ENCODE measurements around the gene DIAPH1.

The DIAPH1 gene

DNA sequence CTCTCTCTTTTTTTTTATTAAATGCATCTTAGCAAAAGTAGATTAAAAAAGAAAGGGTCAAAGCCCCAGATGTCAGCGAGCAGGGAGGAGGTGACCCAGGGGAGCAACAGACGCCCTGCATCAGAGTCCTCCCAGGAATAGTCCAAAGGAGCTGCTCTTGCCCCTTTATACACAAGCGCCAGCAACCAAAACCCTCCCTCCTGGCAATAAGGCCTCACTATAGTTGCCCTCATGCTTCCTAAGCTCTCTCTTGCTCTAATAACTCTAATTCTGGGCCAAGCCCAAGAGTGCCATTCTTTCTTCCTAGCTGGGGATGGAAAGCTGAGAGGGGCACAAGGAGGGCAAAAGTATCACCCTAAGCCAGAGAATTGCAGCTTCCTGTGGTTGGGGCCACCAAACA lies 103.7 kb downstream of the DIAPH1 start:
- no peak overlapping the region for H3K4me3 ChIP-seq (ENCODE audit: insufficient read depth, low read depth, low read length)
- 79 to 96% methylated on average over 3 of the region's 3 CpGs for WGBS, 2 experiments
- no peaks in the 10 kb centered on the region for H3K27me3 ChIP-seq (ENCODE audit: control insufficient read depth, insufficient read depth, low read length, poor library complexity, severe bottlenecking)
- H3K9me3 ChIP-seq (ENCODE audit: control insufficient read depth, low read length) = no peaks in the 10 kb centered on the region
- H3K27ac ChIP-seq (ENCODE audit: insufficient read depth, low read depth, low read length, poor library complexity, severe bottlenecking) = peak overlapping the region; percentile 98
- peaks cover 36% of the 10 kb centered on the region for H3K4me1 ChIP-seq (ENCODE audit: control insufficient read depth, insufficient read depth, low read length)
- H3K36me3 ChIP-seq (ENCODE audit: control insufficient read depth, insufficient read depth, low read length) = peaks cover 28% of the 10 kb centered on the region

DNA sequence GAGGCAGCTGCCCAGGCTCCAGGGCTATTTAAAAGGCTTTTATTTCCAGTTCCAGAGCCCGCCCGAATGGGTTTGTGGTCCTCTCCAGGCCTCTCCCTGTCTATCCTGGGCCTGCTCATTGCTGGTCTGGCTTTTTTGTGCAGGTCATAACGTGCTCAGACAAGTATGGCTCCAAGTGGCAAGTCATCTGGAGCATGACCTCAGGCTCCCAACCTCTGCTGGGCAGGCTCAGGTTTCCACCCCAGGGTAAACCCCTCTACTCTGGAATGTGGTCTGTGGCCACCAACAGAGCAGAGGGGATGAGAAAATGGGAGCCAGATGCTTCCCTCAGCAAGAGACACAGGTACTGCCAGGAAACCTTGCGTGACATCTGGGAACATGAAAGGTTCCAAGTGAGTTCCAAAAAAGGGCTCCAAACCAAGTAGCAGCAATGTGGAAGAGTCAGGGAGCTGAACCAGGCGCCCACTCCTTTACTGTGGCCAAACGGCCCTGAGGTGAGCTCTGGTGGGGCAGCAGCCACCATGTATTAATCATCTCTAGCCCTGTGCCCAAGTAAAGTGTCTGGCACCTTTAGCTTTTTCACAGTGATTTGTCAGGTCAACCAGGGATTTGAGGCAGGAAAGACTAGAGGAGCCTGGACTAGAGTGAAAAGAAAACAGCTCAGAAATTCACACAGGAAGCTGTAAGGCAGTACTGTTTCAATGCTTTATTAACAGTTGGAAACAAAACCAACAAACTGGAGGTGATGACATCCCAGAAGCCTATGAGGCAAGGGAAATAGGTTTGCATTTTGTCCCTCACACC lies 104.3 kb downstream of the DIAPH1 start:
- peak overlapping the region; percentile 11 for H3K4me3 ChIP-seq (ENCODE audit: insufficient read depth, low read depth, low read length)
- H3K36me3 ChIP-seq (ENCODE audit: control insufficient read depth, insufficient read depth, low read length) = peaks cover 30% of the 10 kb centered on the region
- WGBS, 2 experiments = 37 to 46% methylated on average over 6 of the region's 6 CpGs
- peaks cover 40% of the 10 kb centered on the region for H3K4me1 ChIP-seq (ENCODE audit: control insufficient read depth, insufficient read depth, low read length)
- H3K9me3 ChIP-seq (ENCODE audit: control insufficient read depth, low read length) = no peaks in the 10 kb centered on the region
- H3K27me3 ChIP-seq (ENCODE audit: control insufficient read depth, insufficient read depth, low read length, poor library complexity, severe bottlenecking) = no peaks in the 10 kb centered on the region
- peak overlapping the region; percentile 98 for H3K27ac ChIP-seq (ENCODE audit: insufficient read depth, low read depth, low read length, poor library complexity, severe bottlenecking)

DNA sequence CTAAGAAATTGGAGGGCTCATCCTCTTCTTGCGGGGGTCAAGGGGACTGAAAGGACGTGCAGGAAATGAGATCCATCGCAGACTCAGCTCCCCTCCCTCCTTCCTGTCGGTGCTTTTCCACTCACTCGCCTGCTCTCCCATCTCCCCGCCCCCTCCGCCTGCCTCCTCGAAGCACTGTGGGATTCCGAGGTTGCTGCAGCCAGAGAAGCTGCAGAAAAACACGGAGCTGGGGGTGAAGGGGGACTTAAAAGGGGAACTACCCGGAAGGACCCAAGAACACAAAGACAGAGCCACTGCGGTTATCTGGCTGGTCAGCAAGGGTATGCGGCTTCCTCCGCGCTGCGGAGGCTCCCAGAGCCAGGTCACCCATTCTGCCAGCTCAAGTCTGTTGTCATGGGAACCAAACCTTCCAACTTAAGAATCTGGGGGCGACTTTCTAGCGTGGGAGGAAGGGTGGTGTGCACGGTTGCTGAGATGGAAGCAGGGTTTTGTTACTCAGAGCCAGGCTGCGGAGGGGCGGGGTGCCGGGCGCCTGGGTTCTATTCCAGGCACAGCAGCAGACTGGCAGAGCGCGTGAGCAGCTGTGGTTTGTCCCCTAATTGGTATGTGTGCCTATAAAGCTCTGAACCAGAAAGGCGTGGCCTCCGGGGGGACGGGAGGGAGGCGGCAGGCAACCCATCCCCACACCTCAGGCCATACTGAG lies 105.0 kb downstream of the DIAPH1 start:
- peak overlapping the region; percentile 45 for H3K4me3 ChIP-seq (ENCODE audit: insufficient read depth, low read depth, low read length)
- H3K36me3 ChIP-seq (ENCODE audit: control insufficient read depth, insufficient read depth, low read length) = peaks cover 28% of the 10 kb centered on the region
- H3K4me1 ChIP-seq (ENCODE audit: control insufficient read depth, insufficient read depth, low read length) = peaks cover 46% of the 10 kb centered on the region
- no peaks in the 10 kb centered on the region for H3K9me3 ChIP-seq (ENCODE audit: control insufficient read depth, low read length)
- no peaks in the 10 kb centered on the region for H3K27me3 ChIP-seq (ENCODE audit: control insufficient read depth, insufficient read depth, low read length, poor library complexity, severe bottlenecking)
- WGBS, 2 experiments = 3% methylated on average over 29 of the region's 29 CpGs
- peak overlapping the region; percentile 98 for H3K27ac ChIP-seq (ENCODE audit: insufficient read depth, low read depth, low read length, poor library complexity, severe bottlenecking)

DNA sequence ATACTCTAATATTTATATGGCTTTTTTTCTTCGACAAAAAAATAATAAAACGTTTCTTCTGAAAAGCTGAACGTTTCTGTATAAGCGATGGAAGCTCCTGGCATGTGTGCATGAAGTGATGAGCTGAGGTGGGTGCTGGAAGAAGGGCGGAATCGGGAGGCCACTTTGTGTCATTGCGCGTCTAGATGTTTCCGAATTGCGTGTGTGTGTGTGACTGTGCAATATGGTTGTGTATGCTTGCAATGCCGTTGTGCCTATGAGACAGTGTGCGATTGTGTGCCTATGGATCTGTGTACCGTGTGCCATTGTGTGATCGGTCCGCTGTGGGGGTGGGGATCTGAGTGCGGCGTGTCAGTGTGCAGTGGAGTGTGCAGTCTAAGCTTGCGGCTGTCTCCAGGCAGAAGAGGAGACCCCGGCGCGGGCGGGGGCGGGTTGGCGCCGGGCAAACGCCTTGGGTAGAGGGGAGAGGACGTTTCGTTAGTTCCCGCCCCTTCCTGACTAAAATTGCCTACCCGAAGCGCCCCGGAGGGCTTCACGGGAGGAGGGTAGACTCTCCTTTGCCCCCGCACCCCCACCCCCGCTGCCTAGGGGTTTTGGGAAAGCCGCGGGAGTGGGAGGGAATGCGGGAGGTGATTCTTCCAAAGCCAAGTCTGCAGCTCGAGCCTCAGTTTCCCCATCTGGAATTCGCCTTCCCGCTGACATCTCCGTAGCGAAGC lies 105.7 kb downstream of the DIAPH1 start:
- peaks cover 50% of the 10 kb centered on the region for H3K4me1 ChIP-seq (ENCODE audit: control insufficient read depth, insufficient read depth, low read length)
- no peaks in the 10 kb centered on the region for H3K9me3 ChIP-seq (ENCODE audit: control insufficient read depth, low read length)
- 13 to 14% methylated on average over 42 to 43 of the region's 43 CpGs for WGBS, 2 experiments
- no peaks in the 10 kb centered on the region for H3K27me3 ChIP-seq (ENCODE audit: control insufficient read depth, insufficient read depth, low read length, poor library complexity, severe bottlenecking)
- peaks cover 28% of the 10 kb centered on the region for H3K36me3 ChIP-seq (ENCODE audit: control insufficient read depth, insufficient read depth, low read length)
- H3K4me3 ChIP-seq (ENCODE audit: insufficient read depth, low read depth, low read length) = peak overlapping the region; percentile 45
- H3K27ac ChIP-seq (ENCODE audit: insufficient read depth, low read depth, low read length, poor library complexity, severe bottlenecking) = peak overlapping the region; percentile 98

DNA sequence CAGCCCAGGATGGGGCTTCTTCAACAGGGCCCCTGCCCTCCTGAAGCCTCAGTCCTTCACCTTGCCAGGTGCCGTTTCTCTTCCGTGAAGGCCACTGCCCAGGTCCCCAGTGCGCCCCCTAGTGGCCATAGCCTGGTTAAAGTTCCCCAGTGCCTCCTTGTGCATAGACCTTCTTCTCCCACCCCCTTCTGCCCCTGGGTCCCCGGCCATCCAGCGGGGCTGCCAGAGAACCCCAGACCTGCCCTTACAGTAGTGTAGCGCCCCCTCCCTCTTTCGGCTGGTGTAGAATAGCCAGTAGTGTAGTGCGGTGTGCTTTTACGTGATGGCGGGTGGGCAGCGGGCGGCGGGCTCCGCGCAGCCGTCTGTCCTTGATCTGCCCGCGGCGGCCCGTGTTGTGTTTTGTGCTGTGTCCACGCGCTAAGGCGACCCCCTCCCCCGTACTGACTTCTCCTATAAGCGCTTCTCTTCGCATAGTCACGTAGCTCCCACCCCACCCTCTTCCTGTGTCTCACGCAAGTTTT lies 106.3 kb downstream of the DIAPH1 start:
- Histone ChIP-seq H3K4me1 (ENCODE audit: control insufficient read depth, insufficient read depth, low read length) (peaks cover 56% of the 10 kb centered on the region), H3K27me3 (ENCODE audit: control insufficient read depth, insufficient read depth, low read length, poor library complexity, severe bottlenecking) (no peaks in the 10 kb centered on the region), H3K9me3 (ENCODE audit: control insufficient read depth, low read length) (no peaks in the 10 kb centered on the region), H3K36me3 (ENCODE audit: control insufficient read depth, insufficient read depth, low read length) (peaks cover 28% of the 10 kb centered on the region), H3K4me3 (ENCODE audit: insufficient read depth, low read depth, low read length) (peak overlapping the region; percentile 45), H3K27ac (ENCODE audit: insufficient read depth, low read depth, low read length, poor library complexity, severe bottlenecking) (peak overlapping the region; percentile 98)
- WGBS, 2 experiments = 23 to 34% methylated on average over 27 to 28 of the region's 28 CpGs

DNA sequence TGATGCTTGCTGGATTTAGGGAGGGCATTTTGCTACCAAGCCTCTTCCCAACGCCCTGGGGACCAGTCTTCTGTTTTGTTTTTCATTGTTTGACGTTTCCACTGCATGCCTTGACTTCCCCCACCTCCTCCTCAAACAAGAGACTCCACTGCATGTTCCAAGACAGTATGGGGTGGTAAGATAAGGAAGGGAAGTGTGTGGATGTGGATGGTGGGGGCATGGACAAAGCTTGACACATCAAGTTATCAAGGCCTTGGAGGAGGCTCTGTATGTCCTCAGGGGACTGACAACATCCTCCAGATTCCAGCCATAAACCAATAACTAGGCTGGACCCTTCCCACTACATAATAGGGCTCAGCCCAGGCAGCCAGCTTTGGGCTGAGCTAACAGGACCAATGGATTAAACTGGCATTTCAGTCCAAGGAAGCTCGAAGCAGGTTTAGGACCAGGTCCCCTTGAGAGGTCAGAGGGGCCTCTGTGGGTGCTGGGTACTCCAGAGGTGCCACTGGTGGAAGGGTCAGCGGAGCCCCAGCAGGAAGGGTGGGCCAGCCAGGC lies 107.0 kb downstream of the DIAPH1 start:
- Histone ChIP-seq H3K27me3 (ENCODE audit: control insufficient read depth, insufficient read depth, low read length, poor library complexity, severe bottlenecking) (no peaks in the 10 kb centered on the region), H3K27ac (ENCODE audit: insufficient read depth, low read depth, low read length, poor library complexity, severe bottlenecking) (peak overlapping the region; percentile 26), H3K36me3 (ENCODE audit: control insufficient read depth, insufficient read depth, low read length) (peaks cover 28% of the 10 kb centered on the region), H3K4me3 (ENCODE audit: insufficient read depth, low read depth, low read length) (peak overlapping the region; percentile 6), H3K9me3 (ENCODE audit: control insufficient read depth, low read length) (no peaks in the 10 kb centered on the region), H3K4me1 (ENCODE audit: control insufficient read depth, insufficient read depth, low read length) (peaks cover 62% of the 10 kb centered on the region)
- 88 to 94% methylated on average over 3 to 4 of the region's 4 CpGs for WGBS, 2 experiments

DNA sequence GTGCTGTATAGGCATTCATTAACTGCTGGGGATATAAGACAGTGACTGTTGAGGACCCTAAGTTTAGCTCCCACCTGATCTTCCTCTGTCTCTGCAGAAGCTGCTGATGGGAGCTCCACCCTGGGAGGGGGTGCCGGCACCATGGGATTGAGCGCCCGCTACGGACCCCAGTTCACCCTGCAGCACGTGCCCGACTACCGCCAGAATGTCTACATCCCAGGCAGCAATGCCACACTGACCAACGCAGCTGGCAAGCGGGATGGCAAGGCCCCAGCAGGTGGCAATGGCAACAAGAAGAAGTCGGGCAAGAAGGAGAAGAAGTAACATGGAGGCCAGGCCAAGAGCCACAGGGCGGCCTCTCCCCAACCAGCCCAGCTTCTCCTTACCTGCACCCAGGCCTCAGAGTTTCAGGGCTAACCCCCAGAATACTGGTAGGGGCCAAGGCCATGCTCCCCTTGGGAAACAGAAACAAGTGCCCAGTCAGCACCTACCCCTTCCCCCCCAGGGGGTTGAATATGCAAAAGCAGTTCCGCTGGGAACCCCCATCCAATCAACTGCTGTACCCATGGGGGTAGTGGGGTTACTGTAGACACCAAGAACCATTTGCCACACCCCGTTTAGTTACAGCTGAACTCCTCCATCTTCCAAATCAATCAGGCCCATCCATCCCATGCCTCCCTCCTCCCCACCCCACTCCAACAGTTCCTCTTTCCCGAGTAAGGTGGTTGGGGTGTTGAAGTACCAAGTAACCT lies 107.8 kb downstream of the DIAPH1 start:
- Histone ChIP-seq H3K36me3 (ENCODE audit: control insufficient read depth, insufficient read depth, low read length) (peaks cover 28% of the 10 kb centered on the region), H3K27ac (ENCODE audit: insufficient read depth, low read depth, low read length, poor library complexity, severe bottlenecking) (no peak overlapping the region), H3K27me3 (ENCODE audit: control insufficient read depth, insufficient read depth, low read length, poor library complexity, severe bottlenecking) (no peaks in the 10 kb centered on the region), H3K4me3 (ENCODE audit: insufficient read depth, low read depth, low read length) (no peak overlapping the region), H3K4me1 (ENCODE audit: control insufficient read depth, insufficient read depth, low read length) (peaks cover 57% of the 10 kb centered on the region), H3K9me3 (ENCODE audit: control insufficient read depth, low read length) (no peaks in the 10 kb centered on the region)
- WGBS, 2 experiments = 92% methylated on average over 14 of the region's 14 CpGs

DNA sequence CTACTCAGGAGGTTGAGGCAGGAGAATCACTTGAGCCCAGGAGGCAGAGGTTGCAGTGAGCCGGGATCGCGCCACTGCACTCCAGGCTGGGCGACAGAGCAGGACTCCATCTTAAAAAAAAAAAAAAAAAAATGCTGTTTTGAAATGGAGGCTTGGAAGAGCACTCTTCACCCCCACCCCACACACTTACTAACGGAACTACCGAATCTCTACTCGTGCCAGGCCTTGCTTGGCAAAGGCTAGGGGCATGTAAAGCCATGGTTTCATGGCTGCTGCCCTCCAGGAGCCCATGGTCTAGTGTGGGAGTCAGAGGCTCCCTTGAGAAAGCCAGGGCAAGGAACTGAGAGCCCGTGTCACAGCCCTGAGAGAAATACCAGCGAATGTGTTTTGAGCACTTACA lies 108.6 kb downstream of the DIAPH1 start:
- peaks cover 31% of the 10 kb centered on the region for H3K36me3 ChIP-seq (ENCODE audit: control insufficient read depth, insufficient read depth, low read length)
- no peak overlapping the region for H3K27ac ChIP-seq (ENCODE audit: insufficient read depth, low read depth, low read length, poor library complexity, severe bottlenecking)

DNA sequence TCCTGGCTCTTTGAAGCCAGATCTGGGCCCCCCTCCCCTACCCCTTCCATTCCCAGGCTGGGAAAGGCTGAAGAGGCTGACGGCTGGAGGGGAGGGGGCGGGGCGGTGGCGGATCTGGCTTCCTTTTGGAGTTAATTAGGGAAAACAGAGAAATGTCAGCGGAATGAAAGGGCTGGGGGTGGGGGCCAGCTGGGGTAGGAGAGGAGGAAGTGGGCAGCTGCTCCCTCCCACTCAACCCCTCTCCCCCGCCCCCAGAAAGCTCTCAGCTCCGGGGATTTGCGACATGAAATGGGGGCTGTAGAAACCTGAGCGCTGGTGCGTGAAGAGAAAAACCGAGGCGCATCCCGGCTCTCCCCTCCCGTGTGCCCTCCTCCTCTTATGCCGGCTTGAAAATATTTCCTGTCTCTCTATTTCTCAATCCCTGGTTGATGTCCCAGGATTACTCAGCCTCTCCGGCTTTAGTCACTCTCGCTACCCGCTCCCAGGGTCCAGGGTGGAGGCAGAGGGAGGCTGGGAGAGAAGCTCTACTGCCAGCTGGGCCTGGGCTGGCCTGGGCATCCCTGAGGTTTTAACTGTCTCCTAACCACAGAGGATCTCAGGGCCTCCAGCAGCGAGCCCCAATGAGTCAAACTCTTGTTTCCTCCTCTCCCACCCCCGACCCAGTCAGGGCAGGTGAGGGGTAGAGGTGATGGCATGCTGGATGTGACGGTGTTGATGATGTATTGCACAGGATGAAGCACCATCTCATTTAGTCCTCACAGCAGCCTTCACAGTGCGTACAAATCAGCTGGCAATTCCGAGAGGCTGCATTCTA lies 109.8 kb downstream of the DIAPH1 start:
- Histone ChIP-seq H3K4me3 (ENCODE audit: insufficient read depth, low read depth, low read length) (peak overlapping the region; percentile 1), H3K36me3 (ENCODE audit: control insufficient read depth, insufficient read depth, low read length) (peaks cover 35% of the 10 kb centered on the region)
- WGBS, 2 experiments = 16% methylated on average over 17 to 21 of the region's 23 CpGs

More for the DNA sequence above, 108.6 kb downstream of the DIAPH1 start:
- peaks cover 49% of the 10 kb centered on the region for H3K4me1 ChIP-seq (ENCODE audit: control insufficient read depth, insufficient read depth, low read length)
- no peaks in the 10 kb centered on the region for H3K9me3 ChIP-seq (ENCODE audit: control insufficient read depth, low read length)
- H3K4me3 ChIP-seq (ENCODE audit: insufficient read depth, low read depth, low read length) = no peak overlapping the region
- WGBS, 2 experiments = 94 to 96% methylated on average over 9 of the region's 9 CpGs
- no peaks in the 10 kb centered on the region for H3K27me3 ChIP-seq (ENCODE audit: control insufficient read depth, insufficient read depth, low read length, poor library complexity, severe bottlenecking)

More for the DNA sequence above, 109.8 kb downstream of the DIAPH1 start:
- no peaks in the 10 kb centered on the region for H3K27me3 ChIP-seq (ENCODE audit: control insufficient read depth, insufficient read depth, low read length, poor library complexity, severe bottlenecking)
- peaks cover 37% of the 10 kb centered on the region for H3K4me1 ChIP-seq (ENCODE audit: control insufficient read depth, insufficient read depth, low read length)
- peak overlapping the region; percentile 80 for H3K27ac ChIP-seq (ENCODE audit: insufficient read depth, low read depth, low read length, poor library complexity, severe bottlenecking)
- no peaks in the 10 kb centered on the region for H3K9me3 ChIP-seq (ENCODE audit: control insufficient read depth, low read length)

All from ectodermal cell (in vitro differentiated cells).